Smooth muscle cell of trachea (primary cell): ENCODE measurements around the gene ZNF573. TPM values are rescaled to one million over a fixed set of nuclear protein-coding genes. Genes with fewer than 3 reads are reported as not detected.

Experiments
- total RNA-seq: library from RNA; depleted of rRNA; stranded (reverse); fragments of >200 nt; gene quantifications from 2 replicates; pipeline ENCODE4 v1.2.1, GENCODE V29; 2014

ZNF573 gene
- total RNA-seq, result 6.5 and 8.4 TPM in 2 replicates

DNA sequence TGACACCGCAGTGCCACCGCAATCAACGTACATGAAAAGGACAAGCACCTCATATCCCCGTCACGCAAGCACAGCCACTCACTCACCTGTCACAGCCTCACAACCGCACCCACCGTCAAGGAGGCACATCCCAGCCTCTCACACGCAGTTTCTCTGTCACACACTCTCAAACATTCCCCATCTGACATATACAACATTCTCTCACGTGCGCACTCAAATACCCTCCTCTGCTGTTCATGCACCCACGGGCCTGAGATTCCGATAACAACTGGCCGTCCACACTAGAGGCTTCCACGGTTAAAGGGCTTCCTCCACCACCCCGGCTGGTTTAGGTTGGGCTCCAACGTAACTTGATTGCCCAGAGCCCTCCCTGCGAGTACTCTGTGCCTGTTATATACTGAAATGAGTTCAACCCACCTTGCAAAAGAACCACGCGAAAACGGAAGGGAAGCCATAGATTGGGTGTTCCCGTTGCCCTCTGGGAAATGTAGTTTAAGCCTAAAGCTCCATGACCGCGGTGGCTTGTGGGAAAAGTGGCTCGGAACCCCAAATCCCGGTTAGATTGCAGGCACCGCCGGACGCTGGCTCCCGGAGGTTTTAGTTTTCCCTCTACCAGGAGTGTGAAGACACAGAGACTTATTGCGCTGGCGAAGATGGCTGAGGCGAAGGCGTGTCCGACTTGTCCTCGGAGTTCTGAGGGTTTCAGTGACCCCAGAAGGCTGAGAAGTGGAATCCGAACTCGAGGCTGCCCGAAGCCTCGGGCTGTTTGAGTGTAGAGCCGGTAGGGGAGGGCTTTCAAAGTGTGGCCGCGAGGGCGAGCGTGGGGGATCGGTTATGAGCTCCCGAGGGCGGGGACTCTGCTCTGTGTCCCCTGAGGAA lies at the start of gene ZNF573:
Gene ZNF573, minus strand, starts transcription at position 460 of the 879 bp plus-strand sequence. CDS start 5,857 bp downstream, outside the sequence.

DNA sequence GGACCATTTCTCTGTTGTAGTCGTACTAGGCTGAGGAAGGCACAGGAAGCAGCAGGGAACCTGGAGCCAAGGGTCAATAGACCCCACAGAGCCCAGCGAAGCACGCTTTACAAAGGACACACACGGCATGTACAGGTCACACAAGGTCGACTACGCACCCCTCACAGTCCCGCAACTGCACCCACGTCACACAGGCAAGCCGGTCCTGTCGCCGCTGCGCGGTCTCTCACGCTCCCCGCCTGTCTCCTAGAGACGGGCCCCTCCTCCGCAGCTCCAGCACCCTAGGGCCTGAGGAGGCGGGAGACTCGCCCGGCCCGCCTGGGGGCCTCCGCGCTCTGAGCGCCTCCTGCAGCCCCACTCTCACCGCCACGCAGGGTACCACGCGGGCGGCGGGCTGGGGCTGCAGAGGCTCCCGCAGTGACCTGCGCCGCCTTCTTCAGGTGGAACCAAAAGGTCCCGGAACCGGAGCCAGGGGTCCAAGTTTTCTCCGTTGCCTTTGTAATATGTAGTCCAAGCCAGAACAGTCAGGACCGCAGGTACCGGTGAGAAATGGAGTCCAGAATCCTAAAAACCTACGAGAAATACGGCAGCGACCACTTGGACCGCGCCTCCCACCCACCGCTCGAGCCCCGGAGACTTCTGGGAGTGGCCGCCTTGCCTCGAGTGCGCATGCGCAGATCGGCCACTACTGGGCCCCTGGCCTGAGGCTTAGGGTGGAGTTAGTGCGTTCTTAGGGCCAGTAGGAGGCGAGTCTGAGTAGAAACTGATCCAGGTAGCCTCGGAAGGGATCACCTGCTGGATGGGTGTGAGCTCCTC lies 60.1 kb downstream of the ZNF573 start, which contains the start of gene ZNF607:
Gene ZNF607, minus strand, starts transcription at position 651 of the 816 bp plus-strand sequence. CDS start 8,143 bp downstream, outside the sequence.

Other genes with a start within 250 kb of the ZNF573 start
- gene ZNF571, start 184.8 kb downstream of the ZNF573 start, total RNA-seq, result 2.3 and 3.2 TPM in 2 replicates
- gene ZNF540, start 184.7 kb downstream of the ZNF573 start, total RNA-seq, result 0.44 and 0.66 TPM in 2 replicates
- gene ZFP30, start 124.1 kb downstream of the ZNF573 start, total RNA-seq, result 20.8 and 22.2 TPM in 2 replicates
- gene ZNF607, start 59.8 kb downstream of the ZNF573 start, total RNA-seq, result 6.8 and 7.4 TPM in 2 replicates
- under 0.01 TPM in 1 of 2 replicates, not detected in the other for gene WDR87, start 127.0 kb upstream of the ZNF573 start, total RNA-seq
- 10.4 and 20.5 TPM in 2 replicates for gene SIPA1L3, start 127.6 kb upstream of the ZNF573 start, total RNA-seq